ENCODE measurements around the gene CYP26A1. TPM values are rescaled to one million over a fixed set of nuclear protein-coding genes. Genes with fewer than 3 reads are reported as not detected.

CYP26A1 gene
- total RNA-seq, 1 experiment from 2014 or later, result 1.7 TPM

- Histone ChIP-seq H3K4me3 (peak overlapping the region; percentile 30), H3K9me3 (replicated peaks) (no peaks in the 10 kb centered on the region), H3K4me1 (replicated peaks) (peaks cover 41% of the 10 kb centered on the region), H3K27ac (no peak overlapping the region), H3K27me3 (replicated peaks) (peaks cover 47% of the 10 kb centered on the region), H3K36me3 (no peaks in the 10 kb centered on the region)
- DNase-seq (ENCODE audit: low read depth in 1 of 2, low spot score in 2 of 2), result peak; percentile 54 to 67
Measured at GRCh38 chr10:93068411-93069244, 5.1 kb upstream of the CYP26A1 start.

- peak in 1 of 2 experiments; percentile 35 for DNase-seq (ENCODE audit: low read depth in 1 of 2, low spot score in 2 of 2)
- Histone ChIP-seq H3K36me3 (no peaks in the 10 kb centered on the region), H3K27ac (no peak overlapping the region), H3K27me3 (replicated peaks) (peaks cover 49% of the 10 kb centered on the region), H3K4me3 (no peak overlapping the region), H3K4me1 (replicated peaks) (peaks cover 46% of the 10 kb centered on the region), H3K9me3 (replicated peaks) (no peaks in the 10 kb centered on the region)
Measured at GRCh38 chr10:93069245-93069561, 4.5 kb upstream of the CYP26A1 start.

GRCh38 chr10:93070378-93071176 lies 3.1 kb upstream of the CYP26A1 start:
- Histone ChIP-seq H3K4me1 (replicated peaks) (peaks cover 49% of the 10 kb centered on the region), H3K36me3 (no peaks in the 10 kb centered on the region), H3K4me3 (no peak overlapping the region), H3K27ac (no peak overlapping the region), H3K9me3 (replicated peaks) (no peaks in the 10 kb centered on the region), H3K27me3 (replicated peaks) (peaks cover 47% of the 10 kb centered on the region)
- DNase-seq (ENCODE audit: low read depth in 1 of 2, low spot score in 2 of 2), result peak in 1 of 2 experiments; percentile 26

- Histone ChIP-seq H3K27ac (no peak overlapping the region), H3K4me3 (no peak overlapping the region), H3K4me1 (replicated peaks) (peaks cover 47% of the 10 kb centered on the region), H3K36me3 (no peaks in the 10 kb centered on the region), H3K9me3 (replicated peaks) (no peaks in the 10 kb centered on the region), H3K27me3 (replicated peaks) (peaks cover 42% of the 10 kb centered on the region)
- peak in 1 of 2 experiments; percentile 42 for DNase-seq (ENCODE audit: low read depth in 1 of 2, low spot score in 2 of 2)
Measured at GRCh38 chr10:93071177-93071472, 2.6 kb upstream of the CYP26A1 start.

GRCh38 chr10:93071674-93072224 lies 1.9 kb upstream of the CYP26A1 start:
- peaks cover 36% of the 10 kb centered on the region for H3K27me3 ChIP-seq (replicated peaks)
- peak in 1 of 2 experiments; percentile 38 for DNase-seq (ENCODE audit: low read depth in 1 of 2, low spot score in 2 of 2)
- H3K4me3 ChIP-seq, result no peak overlapping the region
- H3K36me3 ChIP-seq, result no peaks in the 10 kb centered on the region
- H3K9me3 ChIP-seq (replicated peaks), result no peaks in the 10 kb centered on the region
- H3K27ac ChIP-seq, result no peak overlapping the region
- peaks cover 50% of the 10 kb centered on the region for H3K4me1 ChIP-seq (replicated peaks)

GRCh38 chr10:93072225-93072712 lies 1.4 kb upstream of the CYP26A1 start:
- peaks cover 30% of the 10 kb centered on the region for H3K27me3 ChIP-seq (replicated peaks)
- peaks cover 56% of the 10 kb centered on the region for H3K4me1 ChIP-seq (replicated peaks)
- peak in 1 of 2 experiments; percentile 37 for DNase-seq (ENCODE audit: low read depth in 1 of 2, low spot score in 2 of 2)
- no peak overlapping the region for H3K27ac ChIP-seq
- H3K9me3 ChIP-seq (replicated peaks), result no peaks in the 10 kb centered on the region
- no peak overlapping the region for H3K4me3 ChIP-seq
- no peaks in the 10 kb centered on the region for H3K36me3 ChIP-seq

GRCh38 chr10:93072713-93073538 lies 767 bp upstream of the CYP26A1 start:
- H3K9me3 ChIP-seq (replicated peaks), result no peaks in the 10 kb centered on the region
- H3K4me3 ChIP-seq, result peak overlapping the region; percentile 41
- H3K27ac ChIP-seq, result no peak overlapping the region
- no peaks in the 10 kb centered on the region for H3K36me3 ChIP-seq
- peaks cover 60% of the 10 kb centered on the region for H3K4me1 ChIP-seq (replicated peaks)
- DNase-seq (ENCODE audit: low read depth in 1 of 2, low spot score in 2 of 2), result peak in 1 of 2 experiments; percentile 43
- peaks cover 24% of the 10 kb centered on the region for H3K27me3 ChIP-seq (replicated peaks)

- peak; percentile 42 for DNase-seq (ENCODE audit: low read depth in 1 of 2, low spot score in 2 of 2)
- Histone ChIP-seq H3K36me3 (no peaks in the 10 kb centered on the region), H3K27ac (no peak overlapping the region), H3K9me3 (replicated peaks) (no peaks in the 10 kb centered on the region), H3K4me3 (peak overlapping the region; percentile 41), H3K4me1 (replicated peaks) (peaks cover 60% of the 10 kb centered on the region), H3K27me3 (replicated peaks) (peaks cover 21% of the 10 kb centered on the region)
Measured at GRCh38 chr10:93074147-93074596, 479 bp downstream of the CYP26A1 start.

GRCh38 chr10:93074597-93075368 lies 1.1 kb downstream of the CYP26A1 start:
- Histone ChIP-seq H3K27ac (no peak overlapping the region), H3K4me1 (replicated peaks) (peaks cover 65% of the 10 kb centered on the region), H3K27me3 (replicated peaks) (peaks cover 21% of the 10 kb centered on the region), H3K36me3 (no peaks in the 10 kb centered on the region), H3K4me3 (peak overlapping the region; percentile 41), H3K9me3 (replicated peaks) (no peaks in the 10 kb centered on the region)
- peak in 1 of 2 experiments; percentile 37 for DNase-seq (ENCODE audit: low read depth in 1 of 2, low spot score in 2 of 2)

GRCh38 chr10:93075369-93076221 lies 1.9 kb downstream of the CYP26A1 start:
- H3K4me3 ChIP-seq, result no peak overlapping the region
- peaks cover 73% of the 10 kb centered on the region for H3K4me1 ChIP-seq (replicated peaks)
- no peak overlapping the region for H3K27ac ChIP-seq
- H3K9me3 ChIP-seq (replicated peaks), result no peaks in the 10 kb centered on the region
- peak in 1 of 2 experiments; percentile 35 for DNase-seq (ENCODE audit: low read depth in 1 of 2, low spot score in 2 of 2)
- no peaks in the 10 kb centered on the region for H3K36me3 ChIP-seq
- peaks cover 21% of the 10 kb centered on the region for H3K27me3 ChIP-seq (replicated peaks)

- H3K27ac ChIP-seq, result peak overlapping the region; percentile 21
- no peaks in the 10 kb centered on the region for H3K36me3 ChIP-seq
- peaks cover 85% of the 10 kb centered on the region for H3K4me1 ChIP-seq (replicated peaks)
- DNase-seq (ENCODE audit: low read depth in 1 of 2, low spot score in 2 of 2), result peak; percentile 58 to 66
- no peaks in the 10 kb centered on the region for H3K9me3 ChIP-seq (replicated peaks)
- H3K27me3 ChIP-seq (replicated peaks), result peaks cover 19% of the 10 kb centered on the region
- H3K4me3 ChIP-seq, result no peak overlapping the region
Measured at GRCh38 chr10:93076871-93077270, 3.2 kb downstream of the CYP26A1 start.

- no peaks in the 10 kb centered on the region for H3K36me3 ChIP-seq
- H3K4me3 ChIP-seq, result no peak overlapping the region
- H3K27ac ChIP-seq, result no peak overlapping the region
- peaks cover 9% of the 10 kb centered on the region for H3K27me3 ChIP-seq (replicated peaks)
- no peaks in the 10 kb centered on the region for H3K9me3 ChIP-seq (replicated peaks)
- DNase-seq (ENCODE audit: low read depth in 1 of 2, low spot score in 2 of 2), result peak in 1 of 2 experiments; percentile 24
- peaks cover 85% of the 10 kb centered on the region for H3K4me1 ChIP-seq (replicated peaks)
Measured at GRCh38 chr10:93077860-93078337, 4.2 kb downstream of the CYP26A1 start.

Measured in SJSA1 (cell line).